Smooth muscle cell (in vitro differentiated cells): Measurements from ENCODE around the gene AGFG2. TPM values are rescaled to one million over a fixed set of nuclear protein-coding genes. Genes with fewer than 3 reads are reported as not detected.

ENCODE experiments used
- DNase-seq: peaks from one replicate; lab custom pipeline; 2025; ENCODE audit not compliant: unreplicated experiment; lab: John Stamatoyannopoulos, UW
- H2AFZ ChIP-seq: fragments of 200-600 bp; sonication (generic); 2 replicates; pipeline ENCODE4 v1.6.0; 2016; ENCODE audit warnings: antibody characterized with exemption, low read depth, mild to moderate bottlenecking
- H3F3A ChIP-seq: fragments of 200-600 bp; sonication (generic); 2 replicates; pipeline ENCODE4 v1.6.0; 2017; ENCODE audit warnings: antibody characterized with exemption, low read depth
- H3K27ac ChIP-seq: fragments of 200-600 bp; sonication (generic); 2 replicates; pipeline ENCODE4 v1.5.1; 2016; ENCODE audit warnings: low read depth, mild to moderate bottlenecking
- H3K27me3 ChIP-seq: fragments of 200-600 bp; sonication (generic); 2 replicates; pipeline ENCODE4 v1.6.1; 2016; ENCODE audit warnings: low read depth, mild to moderate bottlenecking
- H3K36me3 ChIP-seq: fragments of 200-600 bp; sonication (generic); 2 replicates; pipeline ENCODE4 v1.5.1; 2016; ENCODE audit warnings: low read depth
- H3K4me1 ChIP-seq: fragments of 200-600 bp; sonication (generic); 2 replicates; pipeline ENCODE4 v1.5.1; 2016; ENCODE audit warnings: low read depth
- H3K4me2 ChIP-seq: fragments of 200-600 bp; sonication (generic); 2 replicates; pipeline ENCODE4 v1.6.0; 2016; ENCODE audit warnings: mild to moderate bottlenecking
- H3K4me3 ChIP-seq: fragments of 200-600 bp; sonication (generic); 2 replicates; pipeline ENCODE4 v1.5.1; 2016; ENCODE audit warnings: mild to moderate bottlenecking
- H3K79me2 ChIP-seq: fragments of 200-600 bp; sonication (generic); 2 replicates; pipeline ENCODE4 v1.6.0; 2016; ENCODE audit warnings: low read depth, mild to moderate bottlenecking
- H3K9ac ChIP-seq: fragments of 200-600 bp; sonication (generic); 2 replicates; pipeline ENCODE4 v1.6.0; 2016; ENCODE audit warnings: low read depth
- H3K9me3 ChIP-seq: fragments of 200-600 bp; sonication (generic); replicated peaks from 2 replicates; pipeline ENCODE4 v1.5.1; 2016; ENCODE audit warnings: low read depth
- H4K20me1 ChIP-seq: fragments of 200-600 bp; sonication (generic); 2 replicates; pipeline ENCODE4 v1.6.0; 2016; ENCODE audit warnings: low read depth
- WGBS: methylation state at CpG from one replicate; pipeline ENCODE4 v1.1.7; 2016; ENCODE audit warnings: low lambda C conversion rate; 5-methylcytosine and 5-hydroxymethylcytosine counted together
- polyA plus RNA-seq: library from polyadenylated mRNA; unstranded; fragments of >200 nt; fragmentation: Nextera tagmentation; extraction: Ambion mirVana; gene quantifications from 2 replicates; pipeline ENCODE4 v1.2.1, GENCODE V29; 2016
- total RNA-seq: library from RNA; depleted of rRNA; stranded (reverse); fragments of >200 nt; gene quantifications from 2 replicates; pipeline ENCODE4 v1.2.3, GENCODE V29; 2014
- TF ChIP-seq, protein P1 (sequence below): fragments of 200-600 bp; sonication (generic); IDR thresholded peaks from 2 replicates; pipeline ENCODE4 v1.5.1; 2017; ENCODE audit warnings: borderline replicate concordance, mild to moderate bottlenecking, antibody characterized with exemption; ENCODE audit not compliant: insufficient read depth, poor library complexity, severe bottlenecking

AGFG2 gene
- total and polyA plus RNA-seq, 2 experiments from 2014 or later, result 2.7 to 8.4 TPM

DNA sequence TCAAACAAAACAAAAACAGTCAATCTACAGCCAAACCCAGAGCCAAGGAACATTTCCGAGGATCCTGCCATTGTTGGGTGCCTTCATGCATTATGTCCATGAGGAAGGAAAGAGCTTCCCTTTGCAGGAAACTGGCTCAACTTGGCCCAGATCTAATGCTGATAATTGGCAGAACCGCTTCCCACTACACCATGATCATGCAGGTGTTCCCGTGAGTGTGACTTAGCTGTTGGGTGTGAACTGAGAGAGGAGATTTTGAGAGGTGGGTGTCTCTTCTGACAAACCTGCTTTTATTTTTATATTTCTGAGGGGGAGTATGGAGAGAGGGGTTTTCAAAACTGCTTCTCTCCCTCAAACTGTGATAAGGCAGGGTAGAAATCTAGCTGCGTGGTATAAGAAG lies 20.1 kb downstream of the AGFG2 start:
- Histone ChIP-seq H3K9me3 (no peaks in the 10 kb centered on the region), H3K27me3 (no peaks in the 10 kb centered on the region), H3F3A (no peaks in the 10 kb centered on the region), H3K9ac (no peak overlapping the region), H4K20me1 (no peaks in the 10 kb centered on the region), H3K4me2 (no peak overlapping the region), H3K36me3 (no peaks in the 10 kb centered on the region), H3K27ac (no peak overlapping the region), H3K79me2 (no peaks in the 10 kb centered on the region), H2AFZ (no peak overlapping the region), H3K4me1 (no peaks in the 10 kb centered on the region), H3K4me3 (no peak overlapping the region)
- TF ChIP-seq, protein P1, sequence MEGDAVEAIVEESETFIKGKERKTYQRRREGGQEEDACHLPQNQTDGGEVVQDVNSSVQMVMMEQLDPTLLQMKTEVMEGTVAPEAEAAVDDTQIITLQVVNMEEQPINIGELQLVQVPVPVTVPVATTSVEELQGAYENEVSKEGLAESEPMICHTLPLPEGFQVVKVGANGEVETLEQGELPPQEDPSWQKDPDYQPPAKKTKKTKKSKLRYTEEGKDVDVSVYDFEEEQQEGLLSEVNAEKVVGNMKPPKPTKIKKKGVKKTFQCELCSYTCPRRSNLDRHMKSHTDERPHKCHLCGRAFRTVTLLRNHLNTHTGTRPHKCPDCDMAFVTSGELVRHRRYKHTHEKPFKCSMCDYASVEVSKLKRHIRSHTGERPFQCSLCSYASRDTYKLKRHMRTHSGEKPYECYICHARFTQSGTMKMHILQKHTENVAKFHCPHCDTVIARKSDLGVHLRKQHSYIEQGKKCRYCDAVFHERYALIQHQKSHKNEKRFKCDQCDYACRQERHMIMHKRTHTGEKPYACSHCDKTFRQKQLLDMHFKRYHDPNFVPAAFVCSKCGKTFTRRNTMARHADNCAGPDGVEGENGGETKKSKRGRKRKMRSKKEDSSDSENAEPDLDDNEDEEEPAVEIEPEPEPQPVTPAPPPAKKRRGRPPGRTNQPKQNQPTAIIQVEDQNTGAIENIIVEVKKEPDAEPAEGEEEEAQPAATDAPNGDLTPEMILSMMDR, result no peak
- DNase-seq, result no peak
- WGBS, result 92% methylated on average over 4 of the region's 4 CpGs

DNA sequence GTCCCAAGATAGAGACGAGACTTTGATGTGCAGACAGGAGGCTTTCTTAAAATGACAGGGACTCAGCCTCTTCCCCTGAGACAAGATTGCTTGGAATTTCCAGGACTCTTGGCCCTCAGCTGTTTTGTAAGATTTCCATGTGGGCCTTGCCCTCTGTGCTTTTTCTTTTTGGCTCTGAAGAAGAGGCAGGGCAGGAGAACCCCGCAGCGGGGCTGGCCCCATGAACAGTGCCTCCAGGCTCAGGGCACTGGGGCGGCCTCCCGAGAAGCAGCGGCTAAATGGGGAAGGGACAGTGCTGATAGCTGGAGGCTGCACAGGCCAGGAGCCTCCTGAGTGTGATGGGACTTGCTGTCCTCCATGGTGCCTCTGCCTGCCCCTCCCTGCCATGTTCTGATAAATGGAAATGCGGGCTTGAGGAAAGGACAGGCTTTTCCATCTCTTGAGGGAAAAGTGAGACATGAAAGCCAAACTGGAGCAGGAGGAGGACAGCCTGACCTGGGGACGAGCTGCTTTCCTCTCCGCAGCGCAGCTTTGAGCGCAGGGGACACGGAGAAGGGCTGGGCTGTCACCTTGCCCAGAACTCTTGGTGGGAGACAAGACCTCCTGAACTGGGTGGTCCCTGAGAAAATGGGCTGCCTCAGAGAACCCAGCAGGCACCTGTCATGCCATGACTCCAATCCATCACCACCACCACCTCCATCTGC lies 22.6 kb downstream of the AGFG2 start:
- Histone ChIP-seq H3K4me3 (no peak overlapping the region), H4K20me1 (no peaks in the 10 kb centered on the region), H3K79me2 (no peaks in the 10 kb centered on the region), H3K36me3 (no peaks in the 10 kb centered on the region), H3K27ac (no peak overlapping the region), H2AFZ (no peak overlapping the region), H3K9me3 (no peaks in the 10 kb centered on the region), H3K4me1 (no peaks in the 10 kb centered on the region), H3K27me3 (no peaks in the 10 kb centered on the region), H3F3A (no peaks in the 10 kb centered on the region), H3K9ac (no peak overlapping the region), H3K4me2 (no peak overlapping the region)
- TF ChIP-seq, protein P1, result no peak
- 97% methylated on average over 12 of the region's 12 CpGs for WGBS
- no peak for DNase-seq

DNA sequence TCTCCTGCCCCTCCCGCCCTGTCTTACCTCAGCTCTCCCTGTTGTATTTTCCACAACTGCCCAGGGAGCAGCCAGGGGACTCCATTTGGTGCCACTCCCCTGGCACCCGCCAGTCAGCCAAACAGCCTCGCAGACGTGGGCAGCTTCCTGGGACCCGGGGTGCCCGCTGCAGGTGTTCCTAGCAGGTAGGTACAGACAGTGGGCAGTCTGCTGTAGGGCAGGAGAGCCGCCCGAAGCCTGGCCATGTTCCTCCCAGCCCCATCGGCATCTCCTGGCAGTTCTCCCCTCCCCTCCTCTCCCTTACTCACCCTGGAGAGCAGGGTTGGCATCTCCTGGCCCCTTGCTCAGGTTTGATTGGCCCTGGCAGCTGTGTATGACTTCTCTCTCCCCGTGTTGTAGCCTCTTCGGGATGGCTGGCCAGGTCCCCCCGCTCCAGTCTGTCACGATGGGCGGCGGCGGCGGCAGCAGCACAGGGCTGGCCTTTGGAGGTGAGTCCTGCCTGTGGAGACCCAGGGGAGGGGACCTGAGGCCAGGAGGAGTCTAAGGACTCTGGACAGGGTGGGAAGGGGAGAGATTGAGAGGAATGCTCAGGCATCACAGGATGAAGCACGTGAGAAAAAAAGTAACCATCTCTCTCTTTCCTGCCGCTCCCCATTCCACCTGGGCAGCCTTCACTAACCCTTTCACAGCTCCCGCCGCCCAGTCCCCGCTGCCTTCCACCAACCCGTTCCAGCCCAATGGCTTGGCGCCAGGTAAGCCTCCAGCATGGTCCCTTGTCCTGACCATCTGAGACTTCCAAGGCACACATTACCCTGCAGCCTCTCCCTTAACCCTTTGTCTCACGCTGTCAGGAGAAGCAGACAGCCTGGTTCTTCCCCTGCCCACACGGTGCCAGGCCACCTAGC lies 23.4 kb downstream of the AGFG2 start:
- no peaks in the 10 kb centered on the region for H3K27me3 ChIP-seq
- no peaks in the 10 kb centered on the region for H4K20me1 ChIP-seq
- H3K9me3 ChIP-seq, result no peaks in the 10 kb centered on the region
- DNase-seq, result no peak
- H3K36me3 ChIP-seq, result no peaks in the 10 kb centered on the region
- no peak overlapping the region for H3K4me3 ChIP-seq
- H3K79me2 ChIP-seq, result no peaks in the 10 kb centered on the region
- H3K27ac ChIP-seq, result no peak overlapping the region
- no peaks in the 10 kb centered on the region for H3F3A ChIP-seq
- WGBS, result 95% methylated on average over 20 of the region's 26 CpGs
- no peak overlapping the region for H3K4me2 ChIP-seq
- TF ChIP-seq, protein P1, result no peak
- no peak overlapping the region for H3K9ac ChIP-seq
- H2AFZ ChIP-seq, result no peak overlapping the region
- H3K4me1 ChIP-seq, result no peaks in the 10 kb centered on the region
